Mesendoderm (in vitro differentiated cells): ENCODE results near the gene RPS5. TPM values are rescaled to one million over a fixed set of nuclear protein-coding genes. Genes with fewer than 3 reads are reported as not detected.

Experiments used
- DNase-seq: peaks from one replicate; pipeline ENCODE4 v3.0.0; 2013
- H2AK5ac ChIP-seq: 2 replicates; pipeline ENCODE4 v1.6.1; 2013; ENCODE audit warnings: low read length, inconsistent platforms
- H2BK120ac ChIP-seq: 2 replicates; pipeline ENCODE4 v1.6.1; 2013; ENCODE audit warnings: low read depth, mild to moderate bottlenecking, low read length, moderate library complexity, mixed read lengths
- H2BK15ac ChIP-seq: replicated peaks from 2 replicates; pipeline ENCODE4 v1.6.1; 2013; ENCODE audit warnings: low read depth, mild to moderate bottlenecking, moderate library complexity
- H2BK5ac ChIP-seq: 2 replicates; pipeline ENCODE4 v1.6.1; 2013; ENCODE audit warnings: low read length, inconsistent platforms
- H3K18ac ChIP-seq: 2 replicates; pipeline ENCODE4 v1.6.1; 2013; ENCODE audit warnings: mild to moderate bottlenecking, low read length, mixed read lengths
- H3K23ac ChIP-seq: one replicate; pipeline ENCODE4 v1.6.1; 2013; ENCODE audit warnings: low read length
- H3K27ac ChIP-seq: 2 replicates; pipeline ENCODE4 v1.5.1; 2013; ENCODE audit warnings: low read depth, mild to moderate bottlenecking, inconsistent platforms, low read length, moderate library complexity
- H3K27me3 ChIP-seq: 2 replicates; pipeline ENCODE4 v1.6.1; 2013; ENCODE audit warnings: low read length, control low read depth, mild to moderate bottlenecking, inconsistent platforms; ENCODE audit not compliant: insufficient read depth, poor library complexity
- H3K36me3 ChIP-seq: 2 replicates; pipeline ENCODE4 v1.6.1; 2013; ENCODE audit warnings: low read length, inconsistent platforms; ENCODE audit not compliant: control insufficient read depth, insufficient read depth
- H3K4ac ChIP-seq: one replicate; pipeline ENCODE4 v1.6.1; 2013; ENCODE audit warnings: low read depth, mild to moderate bottlenecking, low read length, moderate library complexity
- H3K4me1 ChIP-seq: 2 replicates; pipeline ENCODE4 v1.6.1; 2013; ENCODE audit warnings: low read depth, low read length, inconsistent platforms; ENCODE audit not compliant: control insufficient read depth
- H3K4me2 ChIP-seq: 2 replicates; pipeline ENCODE4 v1.6.1; 2013; ENCODE audit warnings: low read length
- H3K4me3 ChIP-seq: 2 replicates; pipeline ENCODE4 v1.5.1; 2013; ENCODE audit warnings: mild to moderate bottlenecking, low read length
- H3K56ac ChIP-seq: one replicate; pipeline ENCODE4 v1.6.1; 2013; ENCODE audit warnings: low read length
- H3K79me1 ChIP-seq: 2 replicates; pipeline ENCODE4 v1.6.1; 2013; ENCODE audit warnings: low read length, inconsistent platforms
- H3K79me2 ChIP-seq: 2 replicates; pipeline ENCODE4 v1.6.1; 2013; ENCODE audit warnings: mild to moderate bottlenecking, low read length; ENCODE audit not compliant: control insufficient read depth, insufficient read depth
- H3K9ac ChIP-seq: 2 replicates; pipeline ENCODE4 v1.6.1; 2013; ENCODE audit warnings: low read length, inconsistent platforms
- H4K5ac ChIP-seq: one replicate; pipeline ENCODE4 v1.6.1; 2013; ENCODE audit warnings: low read length
- H4K8ac ChIP-seq: one replicate; pipeline ENCODE4 v1.6.1; 2013; ENCODE audit warnings: low read depth, mild to moderate bottlenecking, control low read depth, low read length, moderate library complexity
- WGBS: extraction: QIAGEN DNeasy Blood & Tissue Kit; methylation state at CpG from one replicate; pipeline ENCODE4 v1.1.7; 2013; ENCODE audit warnings: low lambda C conversion rate, missing lambda C conversion rate; ENCODE audit not compliant: insufficient coverage; ENCODE audit errors: extremely low coverage; 5-methylcytosine and 5-hydroxymethylcytosine counted together
- polyA plus RNA-seq, 2 experiments: library from polyadenylated mRNA; stranded (reverse); fragments of 200-250 nt; gene quantifications; one replicate each; pipeline ENCODE4 v1.2.3, GENCODE V29; 2013

The RPS5 gene
- 1,257 TPM for polyA plus RNA-seq (2013, experiment 1 of 2)
- 1,274 TPM for polyA plus RNA-seq (2013, experiment 2 of 2)

GRCh38 chr19:58386576-58387337, at the start of gene RPS5:
RPS5 (plus strand) TSS chr19:58387269; CDS start chr19:58388138, 869 bp downstream.
- H4K8ac ChIP-seq, result no peak within 1 kb of the TSS
- H4K5ac ChIP-seq, result no peak within 1 kb of the TSS
- WGBS, result no CpG with 5 or more reads among the region's 64 CpGs
- H3K56ac ChIP-seq, result peak within 1 kb of the TSS; percentile 98
- peak within 1 kb of the TSS; percentile 92 for H3K9ac ChIP-seq
- H2AK5ac ChIP-seq, result no peak within 1 kb of the TSS
- H3K4me3 ChIP-seq, result peak within 1 kb of the TSS; percentile 78
- no peak within 1 kb of the TSS for H2BK15ac ChIP-seq
- peak; percentile 99 for DNase-seq
- H3K79me2 ChIP-seq, result peaks cover 27% of the 10 kb centered on the region
- peak within 1 kb of the TSS; percentile 87 for H2BK5ac ChIP-seq
- peaks cover 10% of the 10 kb centered on the region for H3K79me1 ChIP-seq
- H3K4me1 ChIP-seq, result peaks cover 6% of the 10 kb centered on the region
- no peaks in the 10 kb centered on the region for H3K27me3 ChIP-seq
- H3K18ac ChIP-seq, result peak within 1 kb of the TSS; percentile 51
- H3K23ac ChIP-seq, result peak within 1 kb of the TSS; percentile 52
- H3K4me2 ChIP-seq, result peak within 1 kb of the TSS; percentile 49
- peak within 1 kb of the TSS; percentile 87 for H3K27ac ChIP-seq
- no peak within 1 kb of the TSS for H2BK120ac ChIP-seq
- H3K36me3 ChIP-seq, result peaks cover 9% of the 10 kb centered on the region
- H3K4ac ChIP-seq, result peak within 1 kb of the TSS; percentile 94

GRCh38 chr19:58338336-58338735, 48.7 kb upstream of the RPS5 start:
- Histone ChIP-seq H2BK120ac (no peak overlapping the region), H3K4me3 (no peak overlapping the region), H3K27me3 (no peaks in the 10 kb centered on the region), H3K56ac (no peak overlapping the region), H3K4me2 (no peak overlapping the region), H3K36me3 (no peaks in the 10 kb centered on the region), H3K23ac (no peak overlapping the region), H3K9ac (no peak overlapping the region), H2BK15ac (no peak overlapping the region), H2AK5ac (no peak overlapping the region), H3K79me1 (no peaks in the 10 kb centered on the region), H3K79me2 (no peaks in the 10 kb centered on the region), H3K27ac (no peak overlapping the region), H4K5ac (no peak overlapping the region), H2BK5ac (no peak overlapping the region), H3K18ac (no peak overlapping the region), H3K4me1 (no peaks in the 10 kb centered on the region), H3K4ac (no peak overlapping the region), H4K8ac (no peak overlapping the region)
- WGBS, result no CpG with 5 or more reads among the region's 11 CpGs
- DNase-seq, result no peak

GRCh38 chr19:58338825-58339558, 48.1 kb upstream of the RPS5 start:
- no peak overlapping the region for H2BK5ac ChIP-seq
- no peak overlapping the region for H3K56ac ChIP-seq
- no peak overlapping the region for H4K5ac ChIP-seq
- H2AK5ac ChIP-seq, result no peak overlapping the region
- DNase-seq, result peak; percentile 59
- no peak overlapping the region for H3K9ac ChIP-seq
- no peak overlapping the region for H3K4me2 ChIP-seq
- H3K79me1 ChIP-seq, result no peaks in the 10 kb centered on the region
- no peaks in the 10 kb centered on the region for H3K79me2 ChIP-seq
- no peak overlapping the region for H3K18ac ChIP-seq
- WGBS, result no CpG with 5 or more reads among the region's 30 CpGs
- H3K4me1 ChIP-seq, result no peaks in the 10 kb centered on the region
- H3K27ac ChIP-seq, result no peak overlapping the region
- H3K23ac ChIP-seq, result no peak overlapping the region
- no peak overlapping the region for H2BK15ac ChIP-seq
- H3K27me3 ChIP-seq, result no peaks in the 10 kb centered on the region
- H3K36me3 ChIP-seq, result no peaks in the 10 kb centered on the region
- no peak overlapping the region for H3K4ac ChIP-seq
- no peak overlapping the region for H2BK120ac ChIP-seq
- no peak overlapping the region for H4K8ac ChIP-seq
- no peak overlapping the region for H3K4me3 ChIP-seq

- no peak for DNase-seq
- no peak overlapping the region for H2AK5ac ChIP-seq
- no peak overlapping the region for H3K18ac ChIP-seq
- no peak overlapping the region for H4K8ac ChIP-seq
- no peak overlapping the region for H3K4me2 ChIP-seq
- H2BK15ac ChIP-seq, result no peak overlapping the region
- no peak overlapping the region for H3K56ac ChIP-seq
- H3K36me3 ChIP-seq, result no peaks in the 10 kb centered on the region
- H3K4ac ChIP-seq, result no peak overlapping the region
- H4K5ac ChIP-seq, result no peak overlapping the region
- no peak overlapping the region for H3K27ac ChIP-seq
- H2BK5ac ChIP-seq, result no peak overlapping the region
- no peak overlapping the region for H3K9ac ChIP-seq
- no peak overlapping the region for H2BK120ac ChIP-seq
- H3K27me3 ChIP-seq, result no peaks in the 10 kb centered on the region
- no peak overlapping the region for H3K23ac ChIP-seq
- H3K4me1 ChIP-seq, result no peaks in the 10 kb centered on the region
- H3K79me2 ChIP-seq, result no peaks in the 10 kb centered on the region
- no peak overlapping the region for H3K4me3 ChIP-seq
- no CpG with 5 or more reads among the region's 5 CpGs for WGBS
- no peaks in the 10 kb centered on the region for H3K79me1 ChIP-seq
These were observed 41.5 kb upstream of the RPS5 start for GRCh38 chr19:58345558-58345957.

GRCh38 chr19:58346961-58347929, 39.8 kb upstream of the RPS5 start:
- H3K36me3 ChIP-seq, result no peaks in the 10 kb centered on the region
- H3K79me2 ChIP-seq, result no peaks in the 10 kb centered on the region
- H3K9ac ChIP-seq, result peak overlapping the region; percentile 82
- H3K56ac ChIP-seq, result peak overlapping the region; percentile 89
- peak overlapping the region; percentile 83 for H3K4me3 ChIP-seq
- WGBS, result no CpG with 5 or more reads among the region's 82 CpGs
- H3K4me1 ChIP-seq, result no peaks in the 10 kb centered on the region
- peak overlapping the region; percentile 57 for H4K8ac ChIP-seq
- H2BK5ac ChIP-seq, result no peak overlapping the region
- H3K4ac ChIP-seq, result no peak overlapping the region
- H2AK5ac ChIP-seq, result no peak overlapping the region
- H3K27ac ChIP-seq, result no peak overlapping the region
- H2BK120ac ChIP-seq, result no peak overlapping the region
- DNase-seq, result peak; percentile 67
- H4K5ac ChIP-seq, result no peak overlapping the region
- H3K18ac ChIP-seq, result peak overlapping the region; percentile 12
- no peak overlapping the region for H2BK15ac ChIP-seq
- no peaks in the 10 kb centered on the region for H3K27me3 ChIP-seq
- peak overlapping the region; percentile 3 for H3K23ac ChIP-seq
- peak overlapping the region; percentile 98 for H3K4me2 ChIP-seq
- no peaks in the 10 kb centered on the region for H3K79me1 ChIP-seq
